Measurements from ENCODE around the gene ATG5.
A peak's percentile ranks its signal among the peaks of the same experiment; 100 is the strongest.

The ATG5 gene

DNA sequence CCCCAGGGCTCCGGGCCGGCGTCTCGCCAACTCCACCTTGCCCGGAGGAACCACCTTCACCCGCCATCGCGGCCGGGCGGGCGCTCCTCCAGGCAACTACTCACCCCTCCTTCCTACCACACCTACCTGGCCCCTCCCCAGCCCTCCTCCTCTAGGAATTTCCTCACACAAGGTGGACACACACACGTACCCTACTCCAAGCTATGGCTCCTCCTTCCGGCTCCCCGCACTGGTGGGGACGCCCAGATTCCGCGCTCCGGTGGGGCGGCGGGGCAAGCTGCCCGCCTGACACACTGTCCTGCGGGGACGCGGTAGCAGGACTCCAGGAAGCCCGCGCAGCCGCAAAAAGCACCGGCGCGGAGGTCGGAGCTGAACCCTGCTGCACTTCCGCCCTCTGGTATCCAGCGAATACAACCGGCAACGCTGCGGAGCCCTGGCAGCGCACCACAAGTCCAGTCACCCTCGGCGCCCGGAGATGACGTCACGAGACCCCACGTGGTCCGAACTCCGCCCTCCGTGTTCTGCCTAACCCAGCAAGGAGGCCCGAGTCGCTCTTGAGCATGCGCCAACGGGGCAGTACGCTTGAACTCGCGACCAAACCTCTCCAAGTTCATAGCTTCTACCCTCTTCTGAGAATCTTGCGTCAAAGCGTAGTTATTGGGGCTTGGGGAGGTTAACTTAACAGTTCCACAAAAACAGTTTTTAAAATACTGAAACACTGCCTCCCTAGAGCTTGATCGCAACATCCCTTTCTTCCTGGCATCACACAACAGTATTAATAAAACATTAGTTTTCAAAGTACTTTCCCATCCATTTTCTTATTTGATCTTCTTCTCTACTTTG lies at the start of gene ATG5:
Gene ATG5, minus strand, starts transcription at position 425 of the 843 bp plus-strand sequence. CDS start 9,552 bp downstream, outside the sequence.
- DNase-seq, result peak; percentile 100

DNA sequence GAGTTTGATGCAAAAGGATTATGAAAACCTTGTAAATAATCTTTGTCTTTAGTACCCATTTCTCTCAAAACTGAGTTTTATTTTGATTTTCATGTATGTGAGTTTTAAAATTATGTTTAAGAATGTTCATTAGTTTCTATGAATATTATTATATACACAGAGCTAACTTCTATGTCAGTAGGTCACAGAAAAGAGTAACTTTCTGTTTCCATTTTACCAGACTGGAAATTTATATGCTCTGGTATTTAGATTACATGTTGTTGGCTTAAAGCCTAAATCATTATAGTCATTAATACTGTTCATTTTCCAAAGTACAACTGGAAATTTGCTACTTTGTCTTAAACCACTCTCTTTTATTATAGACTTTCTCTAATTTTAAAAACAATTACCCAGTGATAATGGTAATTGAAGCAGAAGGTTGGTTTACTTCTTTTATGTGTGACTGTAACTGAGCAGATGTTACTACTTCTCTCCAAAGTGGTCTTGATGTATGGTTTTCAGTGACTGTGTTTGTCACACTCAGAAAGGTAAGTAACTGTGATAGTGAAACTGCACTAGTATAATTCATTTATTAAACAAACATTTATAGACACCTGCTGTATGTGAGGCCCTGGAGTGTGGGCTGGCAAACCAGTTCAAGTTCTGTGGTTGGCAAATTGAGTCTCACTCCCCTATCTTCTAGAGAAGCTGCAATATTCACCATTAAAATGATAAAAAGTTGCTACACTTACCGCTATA lies 48.1 kb upstream of the ATG5 start:
- DNase-seq, result no peak

GRCh38 chr6:106372838-106373501 lies 47.4 kb upstream of the ATG5 start:
- DNase-seq, result no peak

DNA sequence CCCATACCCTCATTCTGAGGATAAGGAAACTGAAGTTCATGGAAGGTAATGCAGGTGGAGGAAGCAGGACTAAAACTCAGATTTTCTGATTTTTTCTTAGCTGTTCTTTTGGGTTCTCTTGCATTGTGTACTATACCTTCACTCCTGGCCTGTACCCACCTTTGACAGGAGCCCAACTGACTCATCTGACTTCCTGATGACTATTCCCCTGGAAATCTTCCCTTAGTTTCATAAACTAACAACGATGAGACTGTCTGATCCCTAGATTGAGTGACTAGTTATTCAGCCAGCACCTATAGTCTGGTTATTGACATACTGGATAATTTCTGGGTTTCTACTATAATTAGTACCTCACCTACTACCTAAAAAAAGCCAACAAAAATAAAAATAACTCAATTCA lies 45.1 kb upstream of the ATG5 start:
- no peak for DNase-seq

- no peak for DNase-seq
Measured at GRCh38 chr6:106369739-106370138, 44.2 kb upstream of the ATG5 start.

DNA sequence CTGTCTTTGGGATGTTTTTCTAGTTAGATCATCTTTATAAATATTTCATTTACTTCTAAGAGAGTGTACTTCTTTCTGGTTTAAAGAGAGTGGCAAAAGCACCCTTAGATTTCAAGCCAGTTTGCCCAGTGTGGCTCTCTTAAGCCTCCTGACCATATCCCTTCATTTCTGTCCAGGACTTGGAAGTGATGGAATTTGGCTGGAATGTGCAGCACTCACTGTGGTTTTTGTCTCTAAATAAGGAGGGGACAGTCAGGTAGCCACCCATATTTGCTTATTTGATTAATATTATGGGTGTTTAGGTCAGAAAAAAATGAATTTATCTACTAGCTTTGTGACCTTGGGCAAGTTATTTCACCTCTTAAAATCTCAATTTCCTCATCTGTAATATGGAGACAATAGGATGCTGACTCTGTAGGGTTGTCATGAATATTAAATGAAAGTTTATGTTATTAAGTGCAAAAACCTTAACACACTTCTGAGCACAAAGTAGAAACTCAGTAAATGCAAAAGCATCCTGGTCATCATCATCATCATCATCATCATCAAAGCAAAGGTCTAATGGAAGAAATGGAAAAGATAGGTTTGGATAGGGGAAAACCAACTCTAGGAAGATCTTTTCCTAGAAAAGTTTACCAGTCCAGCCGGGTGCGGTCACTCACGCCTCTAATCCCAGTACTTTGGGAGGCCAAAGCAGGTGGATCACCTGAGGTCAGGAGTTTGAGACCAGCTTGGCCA lies 38.0 kb upstream of the ATG5 start:
- DNase-seq, result no peak

DNA sequence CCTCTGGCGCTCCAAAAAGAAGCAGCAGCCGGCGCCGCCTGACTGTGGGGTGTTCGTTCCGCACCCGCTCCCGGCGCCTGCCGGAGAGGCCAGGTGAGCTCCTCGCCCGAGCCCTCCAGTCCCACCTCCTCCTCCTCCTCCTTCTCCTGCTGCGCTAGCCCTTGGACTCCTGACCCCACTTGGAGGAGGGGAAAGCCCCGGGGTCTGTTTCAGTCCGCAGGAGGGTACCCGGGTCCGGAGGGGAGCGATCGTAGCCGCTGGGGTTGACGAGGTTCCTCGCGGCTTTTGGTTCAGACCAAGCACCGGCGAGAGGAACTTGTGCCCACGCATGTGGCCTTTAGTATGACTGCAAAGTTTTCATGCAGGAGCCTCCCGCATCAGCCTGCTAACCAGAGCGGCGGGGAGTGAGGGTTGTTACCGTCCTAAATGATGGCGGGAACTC lies 35.5 kb upstream of the ATG5 start:
- DNase-seq, result peak; percentile 1 to 10

GRCh38 chr6:106360410-106360988 lies 34.9 kb upstream of the ATG5 start, which contains the start of gene CRYBG1:
Gene CRYBG1, plus strand, starts transcription at chr6:106360717. Its CDS starts 192 bp downstream, at chr6:106360909.
- DNase-seq, result peak; percentile 58 to 80

DNA sequence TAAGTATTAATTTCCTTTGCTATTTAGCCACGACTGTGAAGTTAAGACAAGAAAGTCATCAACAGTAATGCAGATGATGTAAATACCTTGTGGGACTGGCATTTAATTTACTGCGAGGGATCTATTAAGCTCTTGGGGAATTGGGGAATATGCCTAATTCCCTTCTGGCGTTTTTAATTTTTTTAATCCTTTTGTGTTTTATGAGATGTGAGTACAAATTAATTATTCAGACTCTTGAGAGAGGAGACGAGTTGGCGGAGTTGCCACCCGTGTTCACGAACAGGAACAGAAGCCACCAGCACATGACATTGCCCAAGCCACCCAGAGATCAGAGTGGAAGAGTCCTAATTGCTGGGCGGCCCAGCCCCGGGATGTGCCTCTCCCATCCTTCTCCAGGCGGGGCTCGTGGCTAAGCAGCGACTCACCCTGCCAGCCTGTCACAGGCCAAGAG lies 34.4 kb upstream of the ATG5 start:
- DNase-seq, result no peak

- no peak for DNase-seq
Measured at GRCh38 chr6:106356378-106356777, 30.8 kb upstream of the ATG5 start.

DNA sequence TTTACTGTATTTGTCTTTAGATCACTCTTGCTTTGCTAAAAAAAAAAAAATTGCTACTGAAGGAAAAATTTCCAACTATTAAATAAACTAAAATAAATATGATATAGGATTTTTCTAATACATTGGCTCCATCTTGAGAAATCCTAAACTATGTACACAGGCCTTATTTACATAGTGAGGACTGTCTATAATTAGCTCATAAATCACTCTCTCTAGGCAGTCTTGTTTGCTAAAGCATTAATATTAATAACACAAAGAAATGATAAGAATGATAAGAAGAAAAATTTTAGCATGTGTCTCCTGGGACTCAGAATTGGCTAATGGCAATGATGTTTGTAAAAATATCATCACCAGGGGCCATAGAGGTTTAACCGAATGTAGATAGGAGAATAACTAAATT lies 21.7 kb upstream of the ATG5 start:
- DNase-seq, result no peak

DNA sequence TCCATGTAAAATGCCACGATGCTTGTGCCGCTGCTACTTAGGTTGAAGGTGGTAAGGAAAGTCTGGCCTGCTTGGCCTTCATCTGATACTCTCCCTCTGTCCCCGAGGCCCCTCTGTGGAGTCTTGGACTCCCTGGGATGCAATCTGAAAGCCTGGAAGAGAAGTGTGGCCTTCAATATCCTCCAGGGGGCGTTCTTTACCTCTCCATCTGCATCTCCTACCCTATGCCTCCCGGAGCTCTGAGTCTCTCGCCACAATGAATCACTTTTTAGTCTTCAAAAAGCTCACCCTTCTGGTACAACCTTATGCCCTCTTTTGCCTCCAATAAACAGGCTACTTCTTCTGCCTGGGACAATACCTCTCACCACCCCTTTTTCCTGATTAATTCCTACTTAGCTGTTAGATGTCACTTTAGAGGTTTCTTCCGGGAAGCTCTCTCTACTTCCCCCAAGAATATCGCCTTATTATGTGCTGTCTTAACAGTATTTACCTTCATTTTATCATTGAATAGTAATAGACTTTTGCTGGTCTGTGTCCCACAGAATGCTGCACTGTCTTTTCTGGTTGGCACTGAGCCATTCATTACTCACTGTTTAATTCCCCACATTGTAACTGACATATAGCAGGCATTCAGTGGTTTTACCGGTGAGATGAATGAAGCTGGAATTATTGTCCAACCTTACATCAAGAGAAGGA lies 13.9 kb upstream of the ATG5 start:
- DNase-seq, result peak; percentile 41 to 63

GRCh38 chr6:106334646-106335448 lies 9.3 kb upstream of the ATG5 start:
- DNase-seq, result peak; percentile 55 to 73

GRCh38 chr6:106324726-106325335 lies 729 bp downstream of the ATG5 start:
- no peak for DNase-seq

DNA sequence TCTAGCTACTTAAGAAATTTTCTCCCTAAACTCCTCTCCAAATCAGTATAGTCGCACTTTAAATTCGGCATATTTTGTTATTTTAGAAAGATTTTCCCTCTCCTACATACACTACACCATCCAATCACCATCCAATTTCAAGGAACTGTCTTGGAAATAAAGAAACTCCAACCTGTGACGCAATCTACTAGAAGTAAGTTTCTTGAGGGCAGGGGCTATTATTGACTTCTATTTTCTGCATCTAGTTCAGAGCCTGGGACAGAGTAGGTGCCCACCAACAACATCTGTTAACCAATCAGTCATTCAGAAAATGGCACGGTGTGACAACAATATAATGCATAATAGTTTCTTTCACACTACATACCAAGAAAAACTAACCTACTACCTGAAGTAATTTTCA lies 3.6 kb downstream of the ATG5 start:
- DNase-seq, result no peak

DNA sequence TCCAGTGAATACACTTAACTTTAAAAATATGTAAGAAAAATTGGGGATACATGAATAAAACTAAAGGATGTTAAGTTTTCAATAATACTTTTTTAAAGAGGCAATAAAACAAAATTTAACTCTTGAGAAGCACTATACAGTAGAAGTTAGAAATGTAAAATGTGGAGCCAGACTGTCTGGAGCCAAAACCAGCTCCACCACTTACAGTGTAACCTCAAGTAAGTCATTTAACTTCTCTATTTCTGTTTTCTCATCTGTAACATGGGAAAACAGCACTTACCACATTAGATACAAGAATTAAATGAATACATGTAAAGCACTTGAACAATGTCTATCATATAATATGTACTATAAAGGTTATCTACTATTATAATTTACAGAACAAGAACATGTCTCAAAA lies 6.7 kb downstream of the ATG5 start:
- no peak for DNase-seq

GRCh38 chr6:106318061-106318460 lies 7.5 kb downstream of the ATG5 start:
- DNase-seq, result no peak

GRCh38 chr6:106316375-106316766 lies 9.2 kb downstream of the ATG5 start:
- no peak for DNase-seq

DNA sequence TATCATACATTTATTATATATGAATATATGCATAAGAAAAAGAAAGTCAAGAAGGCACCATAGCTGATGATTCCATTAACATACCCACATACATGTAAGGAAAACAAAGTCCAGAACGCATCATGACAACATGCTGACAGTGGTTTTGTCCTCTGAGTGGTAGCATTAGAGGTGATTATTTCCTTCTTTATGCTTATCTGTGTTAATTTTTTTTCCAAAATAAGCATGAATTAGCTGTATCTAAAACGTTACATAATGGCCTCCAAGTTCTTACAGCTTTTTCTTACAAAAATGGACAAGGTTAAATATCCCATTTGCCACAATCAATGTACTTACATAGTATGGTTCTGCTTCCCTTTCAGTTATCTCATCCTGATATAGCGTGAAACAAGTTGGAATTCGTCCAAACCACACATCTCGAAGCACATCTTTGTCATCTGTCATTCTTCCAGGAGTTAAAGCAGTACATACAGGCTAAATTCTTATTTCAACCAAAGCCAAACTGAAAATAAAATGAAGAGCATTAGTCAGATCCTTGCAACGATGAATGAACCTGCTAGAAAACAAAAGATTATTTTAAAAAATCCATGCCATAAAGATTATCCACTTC lies 9.7 kb downstream of the ATG5 start:
- no peak for DNase-seq
